IPS-18c (cell line): ENCODE data around the gene NGEF.

ENCODE experiments used
- H3K4me3 ChIP-seq: 2 replicates; pipeline ENCODE4 v1.7.0; 2013; ENCODE audit warnings: low read depth, mild to moderate bottlenecking, low read length, moderate library complexity; ENCODE audit not compliant: insufficient read depth
- H3K9me3 ChIP-seq: one replicate; pipeline ENCODE4 v1.6.1; 2013; ENCODE audit warnings: mild to moderate bottlenecking, low read length, moderate library complexity; ENCODE audit not compliant: control insufficient read depth, insufficient read depth

NGEF gene

GRCh38 chr2:232879618-232880494 lies 133.2 kb downstream of the NGEF start:
- Histone ChIP-seq H3K4me3 (no peak overlapping the region), H3K9me3 (no peaks in the 10 kb centered on the region)

DNA sequence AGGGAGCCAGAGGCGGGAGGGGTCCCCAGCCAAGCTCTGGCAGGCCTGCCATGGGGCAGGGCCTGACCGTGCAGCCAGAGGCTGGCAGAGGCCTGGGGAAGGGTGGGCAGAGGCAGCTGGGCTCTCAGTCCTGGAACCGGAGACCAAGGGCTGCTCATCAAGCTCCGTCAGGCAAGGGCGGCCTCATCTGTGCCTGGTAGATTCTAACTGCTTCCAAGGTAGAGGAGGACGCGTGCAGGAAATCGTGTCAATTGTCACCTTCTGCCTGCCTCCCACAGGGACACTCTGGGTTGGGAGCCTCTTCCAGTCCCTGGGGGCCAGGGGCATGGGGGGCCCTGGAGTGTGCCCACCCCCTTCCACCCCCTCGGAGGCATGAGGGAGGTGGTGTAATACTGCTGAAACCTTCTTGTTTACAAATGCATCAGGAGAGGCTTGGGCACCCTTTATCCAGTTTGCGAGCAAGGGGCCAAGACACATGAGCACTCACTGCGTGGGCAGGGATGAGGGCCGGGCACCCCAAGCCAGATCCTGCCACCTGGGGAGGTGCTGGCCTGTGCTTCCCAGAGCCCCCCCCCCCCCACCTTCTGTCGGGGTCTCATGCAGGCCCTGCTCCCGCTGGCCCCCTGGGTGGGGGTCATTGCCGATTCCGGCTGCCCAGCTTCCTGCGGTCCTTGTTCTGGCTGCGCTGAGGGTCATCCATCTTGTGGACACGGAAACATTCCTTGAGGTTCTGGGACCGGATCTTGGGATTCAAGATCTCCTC lies 134.0 kb downstream of the NGEF start:
- no peaks in the 10 kb centered on the region for H3K9me3 ChIP-seq
- no peak overlapping the region for H3K4me3 ChIP-seq

GRCh38 chr2:232877940-232878511 lies 135.0 kb downstream of the NGEF start:
- Histone ChIP-seq H3K4me3 (no peak overlapping the region), H3K9me3 (no peaks in the 10 kb centered on the region)

GRCh38 chr2:232876978-232877441 lies 136.0 kb downstream of the NGEF start:
- Histone ChIP-seq H3K9me3 (no peaks in the 10 kb centered on the region), H3K4me3 (peak overlapping the region; percentile 60)

DNA sequence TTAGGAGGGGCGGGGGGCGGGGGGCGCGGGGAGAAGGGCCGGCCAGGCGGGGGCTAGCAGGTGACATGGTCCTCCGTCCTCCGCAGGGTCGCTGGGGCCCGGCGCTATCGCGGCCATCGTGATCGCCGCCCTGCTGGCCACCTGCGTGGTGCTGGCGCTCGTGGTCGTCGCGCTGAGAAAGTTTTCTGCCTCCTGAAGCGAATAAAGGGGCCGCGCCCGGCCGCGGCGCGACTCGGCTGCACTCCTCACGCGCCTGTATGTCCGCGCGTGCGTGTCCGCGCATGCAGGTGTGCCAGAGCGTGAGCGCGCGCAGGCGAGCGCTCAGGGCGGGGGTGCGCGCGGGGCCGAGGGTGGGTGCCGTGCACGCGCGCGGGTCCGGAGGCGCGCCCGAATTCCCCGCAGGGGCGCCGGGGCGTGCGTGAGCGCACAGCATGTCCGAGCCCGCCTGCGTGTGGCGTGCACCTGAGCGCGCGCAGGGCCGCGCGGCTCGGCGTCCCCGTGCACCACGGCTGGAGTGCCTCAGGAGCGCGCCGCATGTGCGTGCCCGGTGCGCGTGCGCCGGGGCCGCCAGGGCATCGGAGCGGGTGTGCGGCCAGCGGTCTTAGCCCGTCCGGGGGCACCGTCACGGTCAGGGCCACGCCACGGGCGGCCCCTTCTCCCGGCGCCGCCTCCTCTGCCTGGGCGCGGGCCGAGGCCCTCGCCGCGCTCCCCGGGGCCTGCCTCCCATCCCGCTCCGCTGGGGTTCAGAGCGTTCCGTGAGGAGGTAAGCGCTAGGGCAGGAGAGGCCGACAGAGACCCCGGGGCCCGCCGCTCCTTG lies 136.7 kb downstream of the NGEF start:
- Histone ChIP-seq H3K4me3 (peak overlapping the region; percentile 60), H3K9me3 (no peaks in the 10 kb centered on the region)

- Histone ChIP-seq H3K9me3 (no peaks in the 10 kb centered on the region), H3K4me3 (peak overlapping the region; percentile 46)
These were observed 137.6 kb downstream of the NGEF start for GRCh38 chr2:232875256-232876121.

GRCh38 chr2:232874677-232875223 lies 138.3 kb downstream of the NGEF start:
- H3K9me3 ChIP-seq, result no peaks in the 10 kb centered on the region
- H3K4me3 ChIP-seq, result no peak overlapping the region

DNA sequence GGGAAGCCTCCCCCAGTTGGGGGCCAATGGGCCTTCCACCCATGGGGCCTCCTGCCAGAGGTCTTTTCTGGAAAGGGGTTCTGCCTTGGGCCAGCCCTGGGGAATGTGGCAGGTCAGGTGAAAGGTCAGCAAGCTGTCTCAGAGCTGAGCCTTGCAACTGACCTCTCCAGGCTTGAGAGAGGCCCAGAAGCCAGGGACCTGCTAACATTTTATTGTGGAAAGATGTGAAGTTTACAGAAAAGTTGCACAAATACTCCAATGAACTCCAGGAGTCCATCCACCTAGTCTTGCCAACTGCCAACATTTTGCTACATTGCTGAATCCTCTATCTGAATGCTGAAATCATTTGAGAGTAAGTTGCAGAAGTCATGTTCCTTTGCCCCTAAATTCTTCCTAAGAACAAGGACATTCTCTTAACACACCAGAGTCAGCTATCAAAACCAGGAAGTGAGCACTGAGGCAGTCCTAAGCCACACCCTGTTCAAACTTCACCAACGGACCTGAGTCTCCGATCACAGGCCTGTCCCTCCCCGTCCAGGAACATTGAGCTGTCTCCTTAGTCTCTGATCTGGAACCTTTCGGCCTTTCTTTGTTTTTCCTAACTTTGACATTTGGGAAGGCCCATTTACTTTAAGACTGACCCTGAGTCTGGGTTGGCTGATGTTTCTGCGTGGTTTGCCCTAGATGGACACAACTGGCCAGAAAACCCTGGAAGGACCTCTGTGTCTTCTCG lies 139.0 kb downstream of the NGEF start:
- H3K9me3 ChIP-seq, result no peaks in the 10 kb centered on the region
- no peak overlapping the region for H3K4me3 ChIP-seq

DNA sequence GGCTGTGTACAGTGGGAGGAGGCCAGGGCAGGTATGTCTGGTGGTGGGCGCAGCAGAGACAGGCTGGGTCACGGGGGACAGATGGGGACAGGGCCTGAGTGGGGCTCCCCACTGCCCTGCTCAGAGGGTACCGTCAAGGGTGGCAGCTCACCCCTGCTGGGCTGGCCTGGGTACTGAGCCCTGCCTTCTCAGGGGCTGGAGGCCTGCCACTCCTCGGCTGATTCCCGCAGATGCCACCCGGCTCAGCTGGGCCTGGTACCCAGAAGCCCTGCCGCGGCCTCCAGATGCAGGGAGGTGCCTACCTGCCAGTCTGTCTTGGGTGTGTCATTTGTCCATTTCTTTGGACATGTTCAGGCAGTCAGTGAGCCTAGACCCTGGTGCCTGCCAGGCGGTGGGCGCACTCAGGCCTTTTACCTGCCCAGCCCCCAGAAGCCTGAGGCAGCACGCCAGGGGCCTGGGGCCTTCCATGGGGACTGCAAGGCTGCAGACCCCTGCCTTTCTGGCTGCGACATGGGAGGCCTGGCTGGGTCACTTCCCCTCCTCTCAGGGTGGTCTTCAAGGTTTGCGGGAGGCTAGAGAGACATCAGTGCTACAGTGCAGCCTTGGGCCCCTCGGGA lies 139.7 kb downstream of the NGEF start:
- no peaks in the 10 kb centered on the region for H3K9me3 ChIP-seq
- H3K4me3 ChIP-seq, result no peak overlapping the region

- H3K9me3 ChIP-seq, result no peaks in the 10 kb centered on the region
- H3K4me3 ChIP-seq, result no peak overlapping the region
These were observed 140.2 kb downstream of the NGEF start for GRCh38 chr2:232872826-232873225.

DNA sequence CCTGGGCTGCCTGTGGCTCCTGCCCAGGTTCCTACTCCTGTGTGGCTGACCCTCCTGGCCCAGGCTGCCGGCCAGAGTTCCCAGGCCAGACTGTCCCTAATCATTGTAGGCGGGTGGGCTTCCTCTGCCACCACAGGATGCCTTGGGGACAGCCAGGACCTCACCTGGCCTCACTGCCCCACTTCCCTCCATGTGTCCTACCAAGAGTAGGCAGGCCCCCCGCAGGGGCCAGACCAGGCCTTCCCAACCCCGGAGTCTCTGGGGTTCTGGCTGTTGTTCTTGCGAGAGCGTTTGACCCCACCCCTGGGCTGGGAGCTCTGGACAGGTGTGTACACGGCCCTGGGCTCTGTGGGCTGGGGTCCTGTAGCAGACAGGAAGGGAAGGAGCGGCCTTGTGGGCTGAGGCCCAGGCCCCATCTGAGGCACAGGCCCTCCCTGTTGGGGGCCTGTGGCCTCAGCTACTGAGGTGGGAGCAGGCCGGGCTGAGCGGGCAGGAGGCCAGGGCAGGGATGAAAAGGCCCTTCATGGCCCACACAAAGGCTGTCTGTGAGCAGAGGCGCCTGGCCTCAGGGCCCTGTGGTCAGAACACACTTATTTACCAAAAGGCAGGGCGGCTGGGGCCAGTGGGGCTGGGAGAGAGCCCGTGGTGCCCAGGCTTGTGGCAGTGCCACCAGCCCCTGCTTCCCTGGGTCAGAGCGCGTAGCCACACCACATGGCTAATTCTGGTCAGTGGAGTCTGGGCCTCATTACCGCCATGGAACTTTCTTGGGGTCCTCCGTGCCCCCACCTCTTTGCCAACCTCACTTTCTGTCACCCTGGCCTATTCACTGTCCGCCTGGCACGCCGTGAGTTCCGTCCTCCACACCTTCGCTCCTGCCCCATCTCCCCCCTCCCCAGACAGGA lies 141.0 kb downstream of the NGEF start:
- H3K9me3 ChIP-seq, result no peaks in the 10 kb centered on the region
- H3K4me3 ChIP-seq, result no peak overlapping the region

GRCh38 chr2:232871418-232871834 lies 141.6 kb downstream of the NGEF start:
- no peak overlapping the region for H3K4me3 ChIP-seq

GRCh38 chr2:232870766-232871371 lies 142.2 kb downstream of the NGEF start:
- Histone ChIP-seq H3K4me3 (no peak overlapping the region), H3K9me3 (no peaks in the 10 kb centered on the region)

More at GRCh38 chr2:232871418-232871834, 141.6 kb downstream of the NGEF start:
- no peaks in the 10 kb centered on the region for H3K9me3 ChIP-seq
